DMS53 treated with DMSO at 0.1 percent for 48 hours (cell line): ENCODE results near the gene CNTNAP2.
A peak's percentile ranks its signal among the peaks of the same experiment; 100 is the strongest.
"Not testable (repeated sequence)": the region's sequence is repeated elsewhere in the genome, so short reads cannot be mapped to it uniquely, and the experiment has no call there.

Source experiments
- DNase-seq: peaks from one replicate; lab custom pipeline; 2025; ENCODE audit not compliant: unreplicated experiment; lab: John Stamatoyannopoulos, UW

The CNTNAP2 gene

DNA sequence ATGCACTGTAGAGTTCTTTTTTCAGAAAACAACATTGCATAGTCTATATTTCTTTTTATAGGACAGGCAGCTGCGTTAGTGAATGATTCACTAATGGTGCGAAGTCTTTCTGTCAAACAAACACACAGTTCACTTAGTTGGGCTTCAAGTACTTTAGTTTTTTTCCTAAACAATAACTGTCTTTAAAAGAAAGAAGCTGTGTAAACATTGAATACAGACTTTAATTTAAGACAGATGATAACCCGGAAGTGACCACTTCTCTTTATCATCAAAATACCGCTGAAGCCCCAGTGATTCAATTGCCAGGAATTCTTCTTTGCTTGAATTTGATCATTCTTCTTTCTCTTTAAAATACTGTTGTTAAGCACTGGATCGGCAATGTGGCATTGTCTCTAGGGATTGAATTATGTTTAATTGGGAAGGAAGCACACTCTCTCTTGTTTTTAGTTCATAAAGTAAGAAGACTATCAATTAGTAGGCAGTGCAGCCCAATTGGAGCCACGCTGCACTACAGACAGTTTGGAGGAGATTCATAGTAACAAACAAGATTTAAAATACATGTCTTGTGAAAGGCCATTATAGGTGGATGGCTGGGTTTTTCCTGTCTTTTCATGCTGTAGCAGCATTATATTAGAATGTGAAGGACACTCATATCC lies 30.4 kb downstream of the CNTNAP2 start:
- peak; percentile 73 for DNase-seq

DNA sequence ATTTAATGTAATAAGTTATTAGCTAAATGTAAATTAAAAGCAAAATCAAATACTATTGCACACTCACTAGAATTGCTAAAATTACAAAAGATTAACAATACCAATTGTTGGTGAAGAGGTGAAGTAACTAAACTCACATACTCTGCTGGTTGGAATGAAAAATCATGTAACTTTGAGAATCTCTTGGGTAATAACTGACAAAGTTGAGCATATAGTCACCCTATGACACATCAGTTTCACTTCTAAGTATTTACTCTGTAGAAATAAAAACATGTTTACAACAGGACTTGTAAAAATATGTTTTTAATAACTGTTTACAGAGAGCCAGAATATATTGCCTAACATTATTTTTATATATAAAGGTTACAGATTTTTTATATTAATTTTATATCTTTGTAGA lies 33.6 kb downstream of the CNTNAP2 start:
- DNase-seq = no peak

DNA sequence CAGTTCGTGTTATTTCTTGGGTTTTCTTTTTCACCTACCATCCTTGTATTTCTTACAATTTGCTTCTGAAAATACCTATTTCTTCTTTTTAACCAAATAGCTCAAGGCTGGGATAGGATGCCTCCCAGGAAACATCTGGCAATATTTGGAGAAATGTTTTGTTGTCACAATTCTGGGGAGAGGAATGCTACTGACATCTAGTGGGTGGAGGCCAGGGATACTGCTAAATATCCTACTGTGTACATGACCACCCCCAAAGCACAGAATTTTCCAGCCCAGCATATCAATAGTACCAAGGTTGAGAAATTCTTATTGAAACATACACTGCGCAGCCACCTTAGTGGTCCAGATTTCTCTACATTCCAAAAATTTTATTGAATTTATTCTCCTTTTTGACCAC lies 55.5 kb downstream of the CNTNAP2 start:
- no peak for DNase-seq

- no peak for DNase-seq
These were observed 59.1 kb downstream of the CNTNAP2 start for GRCh38 chr7:146175716-146176115.

DNA sequence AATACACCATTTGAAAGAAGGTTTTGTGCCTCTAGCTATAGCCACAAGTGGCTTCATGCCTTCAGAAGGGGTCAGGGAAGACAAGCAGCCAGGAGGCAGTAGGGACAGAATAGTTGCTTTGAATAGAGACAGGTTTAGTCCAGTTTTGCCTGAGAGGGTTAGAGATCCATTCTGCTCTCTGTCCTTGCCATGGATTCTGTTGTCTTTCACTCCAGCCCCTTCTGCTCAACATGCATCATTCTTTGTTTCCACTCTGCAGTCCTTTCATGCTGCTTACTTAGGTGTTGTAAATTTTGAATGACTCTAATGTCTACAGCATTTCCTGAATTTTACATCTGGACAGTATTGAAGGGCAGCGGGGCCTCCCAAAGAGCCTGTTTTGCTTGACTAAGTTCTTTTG lies 60.3 kb downstream of the CNTNAP2 start:
- peak; percentile 12 for DNase-seq

DNA sequence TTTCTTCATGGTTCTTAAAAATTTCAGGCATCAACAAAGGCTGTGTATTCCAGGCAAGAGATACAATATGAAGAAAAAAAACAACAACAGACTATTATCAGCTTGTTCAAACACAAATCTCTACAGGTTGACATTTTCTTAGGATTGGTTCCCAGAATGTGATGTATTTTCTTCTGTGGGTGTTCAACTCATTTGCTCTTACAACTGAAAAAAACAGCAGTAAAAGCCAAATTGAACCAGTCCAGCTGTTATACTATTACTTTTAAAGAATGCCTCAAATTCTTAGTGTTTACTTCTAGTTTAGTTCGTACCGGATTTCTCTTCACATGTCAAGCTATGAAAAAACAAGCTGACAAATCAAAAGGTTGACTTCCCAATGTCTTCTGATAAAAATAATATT lies 60.7 kb downstream of the CNTNAP2 start:
- no peak for DNase-seq

DNA sequence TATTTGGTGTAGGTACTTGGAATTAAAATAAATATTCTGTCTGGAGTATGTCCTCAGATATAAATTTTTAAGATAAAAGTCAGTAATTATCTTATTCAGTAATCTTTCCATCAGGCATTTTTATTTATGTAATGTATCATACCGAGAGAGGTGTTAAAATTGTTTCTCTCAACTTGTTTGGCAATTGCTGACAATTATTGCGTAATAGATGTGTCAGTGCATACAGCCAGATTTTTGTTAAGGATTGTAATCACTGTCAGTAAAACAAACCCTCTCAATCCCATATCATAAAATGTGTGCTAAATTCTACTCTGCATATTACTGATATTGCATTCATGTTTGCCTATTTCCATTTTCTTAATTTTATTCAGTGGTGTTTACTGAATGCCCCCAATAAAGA lies 69.2 kb downstream of the CNTNAP2 start:
- no peak for DNase-seq

- not testable (repeated sequence) for DNase-seq
These were observed 74.8 kb downstream of the CNTNAP2 start for GRCh38 chr7:146191428-146191827.

- no peak for DNase-seq
These were observed 85.3 kb downstream of the CNTNAP2 start for GRCh38 chr7:146201945-146202344.

GRCh38 chr7:146206270-146206669 lies 89.7 kb downstream of the CNTNAP2 start:
- DNase-seq = no peak

DNA sequence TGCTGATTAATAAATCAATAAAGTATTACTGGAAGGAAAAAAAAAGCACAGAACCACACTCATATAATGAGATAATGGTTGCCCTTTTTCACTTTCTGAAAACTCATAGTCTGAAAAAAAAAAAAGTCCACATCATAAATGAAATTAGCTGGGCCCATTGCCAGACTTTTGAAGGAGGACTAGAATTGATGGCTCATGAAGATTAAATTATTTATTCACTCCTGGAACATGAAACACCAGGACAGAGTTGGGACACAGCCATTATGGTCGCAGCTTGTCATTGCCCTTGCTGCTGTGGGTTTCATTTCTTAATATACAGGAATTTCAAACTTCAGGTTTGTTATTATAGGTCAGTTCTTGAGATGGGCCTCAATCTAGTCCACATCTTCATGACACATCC lies 91.9 kb downstream of the CNTNAP2 start:
- DNase-seq = no peak

GRCh38 chr7:146214842-146215241 lies 98.2 kb downstream of the CNTNAP2 start:
- DNase-seq = no peak

- DNase-seq = no peak
These were observed 99.9 kb downstream of the CNTNAP2 start for GRCh38 chr7:146216396-146217041.

- no peak for DNase-seq
These were observed 107.2 kb downstream of the CNTNAP2 start for GRCh38 chr7:146223851-146224250.

- no peak for DNase-seq
These were observed 116.0 kb downstream of the CNTNAP2 start for GRCh38 chr7:146232604-146233003.

- DNase-seq = no peak
These were observed 118.6 kb downstream of the CNTNAP2 start for GRCh38 chr7:146235195-146235594.

GRCh38 chr7:146242661-146243060 lies 126.1 kb downstream of the CNTNAP2 start:
- no peak for DNase-seq

GRCh38 chr7:146247991-146248390 lies 131.4 kb downstream of the CNTNAP2 start:
- DNase-seq = not testable (repeated sequence)

- not testable (repeated sequence) for DNase-seq
These were observed 132.1 kb downstream of the CNTNAP2 start for GRCh38 chr7:146248744-146249143.

GRCh38 chr7:146249272-146249671 lies 132.7 kb downstream of the CNTNAP2 start:
- no peak for DNase-seq

DNA sequence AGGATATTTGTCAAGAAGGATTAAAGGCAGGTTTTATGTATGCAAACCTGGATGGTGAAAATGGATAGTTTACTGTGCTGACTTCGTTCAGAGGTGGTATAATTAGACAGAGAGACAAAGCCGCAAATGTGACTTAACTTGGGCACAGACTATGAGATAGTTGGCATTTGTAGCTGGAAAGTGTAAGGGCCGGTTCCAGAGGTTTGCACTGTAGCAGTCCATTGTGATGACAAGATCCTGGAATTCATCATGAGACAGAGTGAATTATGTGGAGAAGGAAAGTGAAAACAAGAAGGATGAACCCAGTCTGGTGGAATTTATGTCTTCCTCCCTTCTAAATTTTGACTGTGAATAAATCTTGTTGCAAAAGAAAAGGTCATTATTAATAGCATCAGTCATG lies 139.0 kb downstream of the CNTNAP2 start:
- no peak for DNase-seq

DNA sequence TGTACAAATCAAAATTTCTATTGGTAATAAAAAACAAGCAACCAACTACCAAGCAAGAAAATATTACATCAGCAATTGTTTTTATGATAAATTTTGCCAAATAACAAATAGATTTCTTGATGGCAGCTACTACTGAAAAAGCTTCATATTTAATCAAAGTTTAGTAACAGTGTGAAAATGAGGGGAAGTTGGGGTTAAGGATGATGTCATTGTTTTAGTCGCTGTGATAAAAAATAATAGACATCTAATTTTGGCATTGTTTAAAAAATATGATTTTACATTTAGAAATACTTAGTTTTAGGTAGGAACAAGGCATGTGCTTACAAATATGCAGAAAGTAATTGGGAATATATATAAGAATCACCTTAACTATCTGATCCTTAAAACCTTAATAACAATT lies 145.9 kb downstream of the CNTNAP2 start:
- no peak for DNase-seq

DNA sequence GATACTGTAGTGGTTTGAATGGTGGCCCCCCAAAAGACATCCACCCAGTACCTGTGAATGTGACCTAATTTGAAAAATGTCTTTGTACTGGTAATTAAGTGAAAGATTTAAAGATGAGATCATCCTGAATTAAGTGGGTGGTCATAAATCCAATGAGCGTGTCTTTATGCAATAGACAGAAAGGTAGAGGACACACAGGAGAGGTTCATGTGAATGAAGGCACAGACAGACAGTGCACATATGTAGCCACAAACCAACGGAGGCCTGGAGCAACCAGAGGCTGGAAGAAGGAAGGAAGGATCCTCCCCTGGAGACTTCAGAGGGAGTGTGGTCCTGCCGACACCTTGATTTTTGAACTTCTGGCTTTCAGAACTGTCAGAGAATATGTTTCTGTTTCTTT lies 160.3 kb downstream of the CNTNAP2 start:
- no peak for DNase-seq
